NCI-H1092 treated with DMSO at 0.1 percent for 48 hours (cell line): Measurements from ENCODE around the gene ZNF236.

Experiments used
- DNase-seq: peaks from one replicate; lab custom pipeline; 2025; lab: John Stamatoyannopoulos, UW

ZNF236 gene

DNA sequence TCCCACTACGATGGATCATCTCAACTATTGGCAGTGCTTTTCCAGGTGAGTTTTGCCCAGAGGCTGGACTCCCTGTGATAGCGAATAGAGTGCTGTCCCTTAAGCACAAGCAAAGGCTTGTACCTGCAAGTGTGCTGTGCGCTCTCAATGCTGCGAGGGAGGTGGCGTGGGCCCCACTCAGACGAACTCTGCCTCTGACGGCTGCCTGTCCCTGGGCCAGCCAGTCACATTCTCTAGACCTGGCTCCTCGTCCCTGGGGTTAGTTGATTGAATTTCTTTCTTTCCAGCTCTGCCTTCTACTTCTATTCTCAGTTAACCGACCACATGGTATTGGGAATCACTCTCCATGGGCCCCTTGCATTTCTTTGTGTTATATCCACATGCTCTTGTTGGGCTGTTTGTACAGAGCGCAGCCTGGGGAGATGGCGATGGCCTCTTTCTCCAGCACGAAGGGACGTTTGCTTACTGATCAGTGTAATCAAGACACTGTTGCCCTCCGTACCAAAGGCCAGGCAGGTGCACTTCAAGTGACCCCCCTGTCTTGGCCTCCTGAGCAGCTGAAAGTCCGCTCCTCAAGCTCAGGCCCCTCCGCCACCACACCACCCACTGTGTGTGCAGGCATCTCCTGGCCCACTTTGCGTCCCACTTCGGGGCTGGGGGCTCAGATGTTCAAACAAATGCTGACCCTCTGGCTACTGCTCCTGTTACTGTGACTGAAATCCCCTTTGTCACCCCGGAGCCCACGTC lies 151.3 kb downstream of the ZNF236 start:
- DNase-seq, result no peak

DNA sequence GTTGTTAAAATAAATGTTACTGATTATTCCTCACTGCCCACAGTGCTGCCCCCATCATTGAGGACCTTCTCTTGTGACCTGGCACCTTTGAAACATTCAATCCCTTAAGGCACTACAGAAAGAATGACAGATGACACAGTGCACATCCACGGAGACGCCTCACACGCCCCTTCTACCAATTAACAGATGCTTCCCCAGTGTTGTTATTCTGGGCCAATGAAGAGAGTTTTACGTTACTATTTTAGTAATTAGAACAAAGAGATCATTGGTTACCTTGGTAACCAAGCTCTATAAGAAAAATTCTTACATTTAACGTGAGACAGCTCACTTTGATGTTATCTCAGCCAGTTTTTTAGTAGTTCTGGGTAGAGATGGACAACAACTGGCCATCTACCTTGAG lies 152.0 kb downstream of the ZNF236 start:
- DNase-seq, result no peak

DNA sequence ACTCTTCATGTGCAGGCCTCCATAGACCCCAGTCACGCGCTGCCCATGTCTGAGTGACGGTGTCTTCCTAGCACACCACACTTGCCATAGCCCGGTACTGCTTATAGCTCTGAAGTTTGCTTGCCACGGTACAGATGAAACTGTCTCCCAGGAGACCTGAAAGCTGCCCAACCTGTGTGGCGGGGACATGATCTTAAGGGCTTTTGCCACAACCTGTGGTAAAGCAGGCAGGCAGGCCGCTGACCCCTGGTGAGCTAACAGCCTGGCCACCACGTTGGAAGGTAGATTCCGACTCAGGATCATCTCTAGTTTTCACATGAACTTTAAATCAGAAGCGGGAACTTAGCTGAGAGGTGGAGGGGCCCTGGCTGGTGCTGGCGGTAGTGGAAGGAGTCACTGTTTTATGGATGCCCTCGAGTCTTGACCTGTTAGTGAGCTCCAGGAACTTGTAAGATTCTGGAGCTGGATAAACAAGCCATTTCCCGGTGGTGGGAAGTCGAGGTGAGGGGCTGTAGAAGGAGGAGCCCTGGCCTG lies 153.3 kb downstream of the ZNF236 start:
- DNase-seq, result no peak

DNA sequence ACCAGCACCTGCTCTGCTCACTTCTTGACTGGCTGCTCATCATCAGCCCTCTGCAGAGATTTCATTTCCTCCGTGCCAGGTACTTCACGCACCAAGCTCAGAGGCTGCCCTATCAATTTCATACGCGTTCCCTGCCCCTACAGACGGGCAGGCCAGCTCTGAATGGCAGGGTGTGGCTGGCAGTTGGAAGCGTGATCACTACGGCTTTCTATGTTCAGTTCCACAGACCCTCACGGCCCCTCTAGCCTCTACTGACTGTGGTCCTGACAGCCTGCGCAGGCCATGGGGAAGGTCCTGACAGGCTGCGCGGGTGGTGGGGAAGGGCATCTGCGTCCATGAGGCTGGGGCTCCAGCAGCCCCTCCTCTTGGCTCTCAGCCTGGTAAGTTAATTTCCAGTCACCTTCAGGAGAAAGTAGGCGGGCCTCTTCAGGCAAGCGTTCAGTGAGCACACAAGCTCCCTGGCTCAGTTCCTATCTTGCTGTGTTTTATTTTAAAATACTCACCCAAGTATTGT lies 154.8 kb downstream of the ZNF236 start:
- DNase-seq, result peak; percentile 96

DNA sequence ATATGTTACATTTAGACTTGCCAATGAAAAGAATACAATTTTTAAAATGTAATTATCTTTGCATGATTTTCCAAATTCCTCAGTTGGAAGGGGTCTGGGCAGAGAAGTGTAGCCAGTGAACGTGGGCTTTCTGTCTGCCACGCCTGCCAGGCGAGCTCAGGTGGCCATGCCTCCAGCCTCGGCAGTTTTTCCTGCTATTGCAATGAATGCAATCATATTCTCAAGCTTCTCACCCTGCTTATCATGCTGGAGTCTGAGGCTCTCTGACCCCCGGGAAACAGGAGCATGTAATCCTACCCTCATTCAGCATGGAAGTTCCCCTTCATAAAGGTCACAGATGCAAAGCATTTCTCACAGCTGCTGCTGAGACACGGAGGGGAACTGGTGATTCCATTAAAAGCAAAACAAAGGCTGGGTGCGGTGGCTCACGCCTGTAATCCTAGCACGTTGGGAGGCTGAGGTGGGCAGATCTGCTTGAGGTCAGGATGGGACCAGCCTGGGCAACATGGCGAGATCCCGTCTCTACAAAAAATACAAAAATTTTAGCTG lies 155.4 kb downstream of the ZNF236 start:
- DNase-seq, result peak; percentile 73

DNA sequence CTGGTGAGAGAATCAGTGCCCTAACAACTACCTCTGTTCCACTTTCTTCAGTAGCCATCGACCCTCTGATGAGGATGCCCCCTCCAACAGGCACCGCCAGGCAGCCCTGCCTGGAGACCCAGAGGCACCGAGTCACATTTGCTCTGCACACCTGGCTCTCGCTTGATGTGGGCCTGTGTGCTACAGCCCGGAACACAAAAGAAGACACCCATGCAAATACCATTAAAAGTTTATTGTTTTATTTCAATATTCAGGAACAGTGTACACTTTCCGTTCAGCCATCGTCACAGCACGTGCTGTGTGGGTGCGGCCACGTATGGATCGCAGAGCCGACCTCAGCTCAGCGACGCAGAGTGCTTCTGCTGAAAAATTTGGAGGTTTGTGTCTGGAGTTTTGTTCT lies 156.3 kb downstream of the ZNF236 start:
- DNase-seq, result no peak

DNA sequence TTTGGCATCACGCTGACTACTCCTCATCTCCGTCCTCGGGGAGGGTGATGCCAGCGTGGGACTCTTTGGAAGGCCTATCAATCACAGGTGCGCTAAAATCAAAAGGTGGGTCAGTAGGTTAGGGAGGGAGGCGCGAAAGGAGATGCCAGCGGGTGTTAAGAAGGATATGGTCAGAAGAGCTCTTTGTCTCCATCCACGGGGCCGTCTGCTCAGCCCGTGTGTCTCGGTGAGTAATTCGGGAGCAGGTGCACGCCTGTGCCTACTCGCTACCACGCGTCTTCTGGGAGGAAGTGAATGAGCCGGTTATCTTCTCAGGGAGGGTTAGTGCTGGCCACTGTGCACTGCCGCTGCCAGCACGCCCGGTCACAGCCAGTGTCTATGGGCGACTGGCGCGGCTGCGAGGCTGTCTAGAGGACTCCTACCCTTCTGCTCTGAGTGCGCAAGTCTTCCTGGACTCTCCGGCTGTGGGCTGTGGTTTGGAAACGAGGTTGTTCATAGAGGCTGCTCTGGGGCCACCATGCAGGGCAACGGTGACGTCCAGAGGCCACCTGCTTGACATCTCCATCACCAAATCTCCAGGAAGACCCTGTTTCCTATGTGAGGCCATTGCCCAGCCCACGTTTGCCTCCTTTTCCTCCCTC lies 156.9 kb downstream of the ZNF236 start:
- DNase-seq, result no peak

DNA sequence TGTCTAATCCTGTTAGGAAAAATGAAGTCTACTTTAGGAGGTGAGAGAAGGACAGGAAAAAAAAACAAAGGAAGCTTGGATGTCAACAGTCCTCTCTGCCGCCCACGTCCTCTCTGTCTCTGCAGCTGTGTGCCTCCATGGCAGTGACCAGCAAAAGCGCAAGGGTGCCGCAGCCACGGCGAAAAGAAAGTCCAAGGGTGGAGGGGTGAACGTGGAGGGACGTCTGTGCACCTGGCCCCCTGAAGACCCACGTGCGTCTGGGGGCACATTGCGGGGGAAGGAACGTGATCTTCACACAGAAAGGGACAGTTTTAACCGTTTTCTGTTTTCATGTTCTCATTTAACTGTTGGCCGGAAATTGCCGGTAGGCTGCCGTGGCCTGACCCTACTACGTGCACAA lies 157.5 kb downstream of the ZNF236 start:
- DNase-seq, result no peak

DNA sequence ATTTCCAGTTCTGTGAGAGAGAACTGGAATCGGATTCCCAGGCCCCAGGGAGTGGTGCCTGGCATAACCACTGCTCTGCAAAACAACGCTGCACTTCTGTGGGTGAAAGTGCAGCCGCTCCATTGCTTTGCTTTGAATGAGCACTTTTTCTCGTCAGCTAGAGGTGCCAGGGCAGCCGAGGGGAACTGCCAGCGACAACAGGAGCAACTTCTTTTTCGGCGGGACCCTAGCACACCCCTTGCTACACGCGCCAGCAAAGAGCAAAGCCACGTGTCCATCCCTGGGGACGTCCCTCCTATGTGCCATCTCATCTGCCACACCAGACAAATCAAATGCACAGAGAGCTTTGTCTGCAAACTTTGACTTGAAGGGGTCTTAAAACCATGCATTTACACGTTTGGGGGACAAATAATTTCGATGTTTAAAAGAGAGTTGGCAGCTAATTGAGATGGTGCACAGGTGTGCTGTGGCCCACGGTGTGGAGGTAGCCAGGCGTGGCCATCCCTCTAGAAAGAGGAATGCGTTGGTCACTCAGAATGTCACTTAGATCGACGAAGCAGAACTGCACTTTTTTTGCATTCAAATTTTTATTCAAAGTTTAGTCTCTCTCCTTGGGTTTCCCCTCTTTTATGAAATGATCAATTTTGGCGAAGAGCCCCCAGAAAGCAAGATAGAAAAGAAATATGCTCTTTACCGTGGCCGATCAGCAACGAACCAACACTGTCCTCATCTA lies 158.5 kb downstream of the ZNF236 start:
- no peak for DNase-seq

DNA sequence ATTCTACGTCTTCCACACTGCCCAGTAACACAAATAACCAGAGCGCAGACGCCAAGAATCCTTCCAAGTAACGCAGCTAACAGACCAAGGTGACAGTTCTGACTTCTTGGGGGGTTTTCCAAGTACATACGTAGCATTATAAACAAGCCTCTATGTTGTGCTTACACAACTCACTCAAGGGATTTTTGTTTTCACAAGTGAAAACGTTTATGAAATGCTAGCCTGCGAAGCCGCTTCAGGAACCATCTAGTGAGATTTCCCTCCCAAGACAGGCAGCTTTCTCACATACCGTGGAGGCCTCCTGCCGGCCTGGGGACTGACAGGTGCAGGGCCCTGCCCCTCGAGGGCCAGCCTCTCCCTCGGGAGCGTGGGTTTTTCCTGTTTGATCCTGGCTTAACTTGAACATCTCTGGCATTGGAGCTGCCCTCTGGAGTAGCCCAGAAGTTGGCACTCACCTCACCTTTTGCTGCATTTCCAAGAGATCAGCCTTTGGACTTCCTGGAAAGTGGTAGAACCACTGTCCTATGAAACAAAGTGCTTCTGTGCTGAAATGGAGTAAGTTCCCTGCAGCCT lies 159.1 kb downstream of the ZNF236 start:
- no peak for DNase-seq

DNA sequence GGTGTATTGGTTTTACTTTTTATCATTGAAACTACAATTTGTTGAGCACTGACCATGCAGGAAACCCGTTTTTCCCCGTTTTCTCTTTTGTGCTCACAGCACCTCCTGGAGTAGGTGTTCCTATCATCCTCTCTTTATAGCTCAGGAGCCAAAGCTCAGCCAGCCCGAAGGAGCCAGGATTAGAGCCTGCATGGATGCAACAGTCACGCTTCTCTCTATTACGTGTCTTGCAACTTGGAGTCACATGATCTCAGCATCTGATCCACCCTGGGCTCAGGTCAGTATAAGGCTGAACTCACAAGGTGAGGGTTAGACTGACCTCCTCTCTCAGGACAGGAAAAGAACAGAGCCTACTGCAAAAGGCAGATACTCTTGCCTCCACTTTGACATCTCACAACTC lies 159.7 kb downstream of the ZNF236 start:
- DNase-seq, result no peak

DNA sequence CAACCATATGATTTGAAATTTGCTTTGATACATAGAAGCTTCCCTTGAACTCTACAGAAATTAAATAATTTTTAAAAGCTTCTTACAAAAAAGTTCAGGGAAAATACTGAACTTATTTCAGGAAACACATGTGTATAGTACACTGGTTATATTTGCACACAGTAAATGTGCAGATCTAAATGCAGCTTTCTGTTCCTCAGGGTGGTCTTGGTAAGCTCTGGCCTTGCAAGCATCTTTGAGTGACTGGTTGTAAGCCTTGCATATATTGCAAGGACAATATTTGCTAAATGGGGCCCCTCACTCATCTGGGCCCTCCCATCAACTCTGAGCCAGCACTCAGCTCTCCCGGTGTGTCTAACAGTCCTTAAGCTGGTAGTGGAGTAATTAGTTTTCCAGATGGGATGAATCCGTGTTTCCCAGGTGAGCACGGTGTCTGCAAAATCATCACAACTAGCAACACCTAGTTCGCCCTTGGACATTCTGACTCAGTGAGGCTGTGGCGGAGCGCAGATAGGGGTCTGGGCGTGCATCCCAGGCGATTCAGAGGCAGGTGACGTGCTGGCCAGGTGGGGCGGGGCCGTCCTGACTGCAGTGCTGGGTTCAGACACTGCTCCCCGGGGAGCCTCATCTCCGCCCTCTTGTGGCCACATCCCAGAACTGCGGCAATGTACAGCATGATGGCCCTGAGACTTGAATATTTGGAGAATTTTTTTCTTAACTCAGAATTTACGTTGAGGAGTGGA lies 160.7 kb downstream of the ZNF236 start:
- peak; percentile 79 for DNase-seq

DNA sequence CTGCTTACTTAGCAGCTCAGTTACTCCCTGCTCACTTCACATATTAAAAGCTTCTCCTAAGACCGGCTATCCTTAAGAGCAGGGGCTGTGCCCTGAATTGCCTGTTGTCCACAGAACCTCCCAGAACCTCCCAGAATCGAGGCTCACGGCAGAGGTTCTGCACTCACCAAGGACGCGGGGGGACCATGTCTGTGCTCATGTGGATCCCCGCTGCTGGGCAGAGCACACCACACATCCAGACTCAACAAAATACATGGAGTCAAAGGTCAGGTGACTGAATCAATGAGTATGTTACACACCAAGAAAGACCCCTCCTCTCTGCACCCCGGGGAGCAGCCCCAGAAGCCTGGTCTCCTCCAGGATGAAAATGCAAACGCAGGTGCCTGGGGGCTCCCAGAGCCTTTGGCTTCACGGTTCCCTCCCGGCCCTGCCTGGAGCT lies 161.3 kb downstream of the ZNF236 start:
- no peak for DNase-seq

DNA sequence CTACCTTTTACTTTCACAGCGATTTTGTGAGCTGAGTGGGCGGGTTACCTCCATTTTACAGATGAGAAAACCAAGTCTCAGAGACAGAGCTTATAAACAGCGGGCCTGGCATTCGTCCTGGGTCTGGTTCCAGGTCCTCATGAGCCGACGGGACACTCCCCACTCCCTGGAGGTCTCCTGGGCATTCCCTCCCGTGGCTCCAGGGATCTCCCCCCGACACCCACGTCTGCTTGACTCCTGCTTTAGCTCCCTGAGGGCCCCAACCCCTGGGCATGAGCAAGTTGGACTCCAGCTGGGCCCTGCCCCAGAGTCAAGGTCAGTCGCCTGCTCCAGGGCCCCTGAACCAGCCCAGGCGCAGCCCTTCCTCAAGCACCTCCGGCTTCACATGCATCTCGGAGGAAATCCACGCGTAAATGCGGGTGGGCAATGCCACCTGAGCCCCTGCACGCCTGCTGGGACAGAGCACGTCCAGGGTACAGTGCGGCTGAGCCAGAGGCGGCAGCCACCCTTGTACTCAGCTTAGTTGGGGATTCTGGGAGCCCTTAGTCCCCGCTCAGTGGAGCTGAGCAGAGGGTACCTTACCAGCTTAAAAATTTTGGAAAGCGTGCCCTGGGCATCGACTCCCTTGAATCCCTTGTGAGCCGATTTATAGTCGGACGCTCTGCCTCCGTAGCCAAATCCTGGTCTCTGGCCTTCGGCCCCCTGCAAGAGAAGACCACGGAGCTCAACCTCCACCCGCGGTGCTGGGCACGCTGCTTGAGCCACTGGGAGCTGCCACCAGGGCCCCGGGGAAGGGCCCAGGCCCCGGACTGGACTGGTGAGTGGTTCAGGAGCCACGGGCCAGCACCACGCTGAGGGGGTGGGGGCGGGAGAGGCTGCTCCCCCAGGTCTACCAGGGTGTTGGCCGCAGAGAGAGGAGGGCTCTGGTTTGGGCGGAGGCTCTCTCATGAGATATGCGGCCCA lies 162.1 kb downstream of the ZNF236 start:
- DNase-seq, result no peak

DNA sequence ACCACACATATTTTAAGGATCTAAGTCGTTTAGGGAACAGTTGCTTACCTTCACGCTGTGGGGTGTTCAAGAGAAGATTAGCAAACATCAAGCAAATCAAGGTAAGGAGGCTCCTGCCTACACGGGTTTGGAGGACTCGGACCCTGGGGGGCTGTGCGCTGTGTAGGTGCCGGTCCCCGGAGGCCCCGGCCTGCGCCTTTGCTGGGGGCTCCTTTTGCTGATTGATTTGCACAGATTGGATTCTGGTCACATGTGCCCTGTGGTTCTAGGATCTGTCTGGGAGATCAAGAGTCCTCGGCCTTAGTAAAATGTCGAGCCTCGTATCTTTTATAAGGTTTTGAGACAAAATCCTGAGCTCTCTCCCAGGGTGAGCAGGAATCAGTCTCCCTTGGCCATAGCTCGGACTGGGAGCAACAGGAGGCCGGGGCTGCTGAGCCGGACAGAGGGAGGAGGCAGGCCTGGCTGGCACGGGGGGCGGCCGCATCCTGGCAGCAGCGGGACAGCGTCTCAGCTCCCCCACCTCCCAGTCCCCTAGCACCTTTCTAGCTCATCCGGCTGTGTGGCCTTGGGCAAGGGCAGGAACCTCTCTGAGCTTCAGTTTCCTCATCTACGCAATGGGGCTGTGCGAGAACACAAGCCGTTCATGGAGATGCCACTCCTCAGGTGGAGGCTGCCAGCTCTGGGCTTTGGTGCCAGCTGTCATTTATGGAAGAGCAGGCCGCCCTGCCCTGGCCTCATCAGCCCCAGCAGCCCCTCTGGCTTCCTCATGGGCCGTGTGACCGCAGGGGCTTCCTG lies 163.0 kb downstream of the ZNF236 start:
- DNase-seq, result no peak

DNA sequence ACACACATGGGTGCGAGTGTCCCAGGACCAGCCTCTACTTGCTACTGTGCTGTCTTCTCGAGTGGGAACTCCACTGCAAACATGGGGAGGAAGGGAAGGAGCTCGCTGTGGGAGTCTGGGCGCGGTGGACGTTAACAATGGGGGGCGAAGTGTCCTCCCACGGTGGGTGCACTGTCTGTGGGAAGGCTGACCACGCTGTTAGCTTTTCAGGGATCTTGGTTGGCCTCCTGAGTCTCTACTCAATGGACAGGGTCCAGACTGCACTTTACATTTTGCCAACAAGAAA lies 163.5 kb downstream of the ZNF236 start:
- no peak for DNase-seq

DNA sequence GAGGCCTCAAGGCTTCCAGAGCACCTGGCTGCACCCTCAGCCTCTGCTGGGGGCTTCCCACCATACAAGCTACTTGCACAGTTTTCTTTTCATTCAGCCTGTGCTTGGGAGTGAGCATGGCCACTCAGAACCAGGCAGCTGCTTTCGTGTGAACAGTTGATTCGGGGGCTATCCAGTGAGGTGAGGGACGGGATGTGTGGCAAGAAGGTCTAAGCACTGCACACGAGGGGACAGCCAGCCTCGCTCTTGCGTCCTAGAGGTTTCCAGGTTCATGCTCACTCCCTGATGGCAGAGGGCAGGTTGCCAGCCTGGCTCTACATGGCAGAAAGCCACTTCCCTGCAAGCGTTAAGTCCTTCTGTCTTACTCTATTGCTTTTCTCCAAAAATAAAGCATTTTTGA lies 164.0 kb downstream of the ZNF236 start:
- no peak for DNase-seq

DNA sequence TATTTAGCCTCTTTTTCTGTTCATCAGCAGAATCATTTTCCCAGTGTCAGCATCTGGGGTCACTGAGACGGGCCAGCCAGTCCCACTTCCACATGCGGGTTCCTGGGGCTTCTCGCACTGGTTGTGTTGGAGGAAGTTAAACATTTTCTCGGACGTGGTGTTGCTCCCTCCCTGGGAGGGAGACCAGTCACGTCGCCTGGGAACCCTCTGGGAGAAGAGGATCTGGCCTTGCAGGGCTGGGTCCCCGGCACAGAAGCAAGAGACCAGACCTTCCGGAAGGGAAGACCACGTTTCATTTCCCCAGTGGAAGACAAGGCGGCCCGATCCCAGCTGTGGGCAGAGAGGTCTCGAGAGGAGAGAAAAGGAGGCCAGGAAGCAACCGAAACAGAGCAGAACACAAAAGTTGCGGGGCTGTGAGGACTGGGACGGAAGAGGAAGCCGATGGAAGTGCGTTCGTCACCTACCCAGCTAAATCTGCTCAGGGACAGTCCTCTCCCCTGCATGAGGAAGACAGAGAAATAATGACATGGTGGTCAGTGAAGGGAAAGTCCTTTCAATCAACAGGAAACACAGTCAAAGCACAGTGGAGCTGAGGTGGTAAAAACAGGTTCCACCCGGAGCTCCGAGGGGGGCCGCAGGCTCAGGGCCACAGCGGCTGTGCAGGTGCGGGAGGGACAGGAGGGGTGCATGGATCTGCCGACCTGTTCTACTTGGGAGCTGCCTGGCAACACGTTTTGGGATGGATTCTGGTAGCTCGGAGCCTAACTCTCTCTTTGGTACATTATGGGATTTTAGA lies 165.9 kb downstream of the ZNF236 start:
- no peak for DNase-seq
